Activated B cell treated with CpG ODN at 0.5 μM for 24 hours (primary cell): ENCODE results near the gene PLEKHA6. TPM values are rescaled to one million over a fixed set of nuclear protein-coding genes. Genes with fewer than 3 reads are reported as not detected.

Experiments used
- ATAC-seq: fragments of 200-7000 bp; cut with Tn5 transposase; one replicate; pipeline ENCODE4 v1.10.0; 2021; ENCODE audit warnings: low read depth, mild to moderate bottlenecking, moderate library complexity
- CTCF ChIA-PET: fragments of 350-600 bp; sonication (Branson Sonifier 250); formaldehyde crosslinking; loops from one replicate; lab custom pipeline; 2021; ENCODE audit warnings: antibody characterized with exemption; lab: Charles Lee
- POLR2A ChIA-PET: fragments of 350-600 bp; sonication (Branson Sonifier 250); formaldehyde crosslinking; loops from one replicate; lab custom pipeline; 2021; ENCODE audit warnings: antibody characterized with exemption; lab: Charles Lee
- DNase-seq: peaks from one replicate; pipeline ENCODE4 v3.0.0; 2022
- H3K27ac Mint-ChIP-seq: one replicate; pipeline ENCODE4 v1.8.0; 2020; ENCODE audit warnings: mixed read lengths
- H3K27me3 Mint-ChIP-seq: one replicate; pipeline ENCODE4 v1.8.0; 2021; ENCODE audit warnings: mixed read lengths
- H3K36me3 Mint-ChIP-seq: one replicate; pipeline ENCODE4 v1.8.0; 2021; ENCODE audit warnings: low read depth, mixed read lengths
- H3K4me1 Mint-ChIP-seq: one replicate; pipeline ENCODE4 v1.8.0; 2021; ENCODE audit warnings: mixed read lengths
- H3K4me3 Mint-ChIP-seq: one replicate; pipeline ENCODE4 v1.8.0; 2020; ENCODE audit warnings: mild to moderate bottlenecking, mixed read lengths
- H3K9me3 Mint-ChIP-seq: one replicate; pipeline ENCODE4 v1.8.0; 2020; ENCODE audit warnings: mixed read lengths
- intact Hi-C: fragments of 100-400 bp; cut with micrococcal nuclease; formaldehyde crosslinking; loops from one replicate; pipeline ENCODE4 v1.15.1; 2024
- total RNA-seq: library from RNA; stranded (reverse); gene quantifications from 2 replicates; pipeline ENCODE4 v1.2.3, GENCODE V29; 2022
- TF ChIP-seq, protein P1 (sequence below): fragments of 200-600 bp; IDR thresholded peaks from one replicate; pipeline ENCODE4 v1.8.0; 2022; ENCODE audit warnings: antibody characterized with exemption, mild to moderate bottlenecking

The PLEKHA6 gene
- total RNA-seq, 1 donor from 2014 or later, result 0.62 TPM

DNA sequence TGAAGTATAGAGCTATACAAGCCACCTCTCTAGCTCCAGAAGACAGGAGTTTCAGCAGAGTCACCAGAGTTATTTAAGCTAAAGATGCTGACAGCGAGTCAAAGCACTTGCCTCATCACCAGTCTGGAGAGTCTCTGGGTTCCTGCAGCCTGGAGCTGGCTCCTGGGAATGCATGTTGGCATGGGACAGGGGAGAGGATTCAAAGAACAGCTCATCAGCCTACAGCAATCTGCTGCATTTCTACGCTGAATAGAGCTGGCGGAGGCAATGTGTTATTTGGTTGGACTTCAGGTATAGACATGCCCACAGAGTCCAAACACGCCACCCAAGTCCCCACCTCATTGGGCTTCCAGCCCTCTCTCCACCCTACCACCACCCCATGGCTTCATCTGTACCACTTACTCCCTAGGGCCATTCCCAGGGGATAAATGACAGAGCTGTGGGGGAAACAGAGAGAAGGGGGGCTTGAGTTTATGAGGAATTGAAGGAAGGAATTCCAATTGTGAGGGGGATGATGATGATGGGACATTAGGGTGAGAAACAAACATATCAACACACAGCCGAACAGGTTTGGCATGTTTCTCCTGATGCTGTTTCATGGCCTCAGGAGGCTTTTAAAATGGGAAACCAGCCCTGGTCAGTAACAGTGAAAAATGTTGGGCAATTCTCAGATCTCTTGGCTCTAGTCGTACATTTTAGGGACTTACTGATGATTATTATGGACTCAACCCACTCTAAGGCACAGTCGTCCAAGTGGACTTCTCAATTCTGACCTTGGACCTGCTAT lies 58.4 kb downstream of the PLEKHA6 start:
- TF ChIP-seq, protein P1, sequence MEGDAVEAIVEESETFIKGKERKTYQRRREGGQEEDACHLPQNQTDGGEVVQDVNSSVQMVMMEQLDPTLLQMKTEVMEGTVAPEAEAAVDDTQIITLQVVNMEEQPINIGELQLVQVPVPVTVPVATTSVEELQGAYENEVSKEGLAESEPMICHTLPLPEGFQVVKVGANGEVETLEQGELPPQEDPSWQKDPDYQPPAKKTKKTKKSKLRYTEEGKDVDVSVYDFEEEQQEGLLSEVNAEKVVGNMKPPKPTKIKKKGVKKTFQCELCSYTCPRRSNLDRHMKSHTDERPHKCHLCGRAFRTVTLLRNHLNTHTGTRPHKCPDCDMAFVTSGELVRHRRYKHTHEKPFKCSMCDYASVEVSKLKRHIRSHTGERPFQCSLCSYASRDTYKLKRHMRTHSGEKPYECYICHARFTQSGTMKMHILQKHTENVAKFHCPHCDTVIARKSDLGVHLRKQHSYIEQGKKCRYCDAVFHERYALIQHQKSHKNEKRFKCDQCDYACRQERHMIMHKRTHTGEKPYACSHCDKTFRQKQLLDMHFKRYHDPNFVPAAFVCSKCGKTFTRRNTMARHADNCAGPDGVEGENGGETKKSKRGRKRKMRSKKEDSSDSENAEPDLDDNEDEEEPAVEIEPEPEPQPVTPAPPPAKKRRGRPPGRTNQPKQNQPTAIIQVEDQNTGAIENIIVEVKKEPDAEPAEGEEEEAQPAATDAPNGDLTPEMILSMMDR, result no peak
- no peaks in the 10 kb centered on the region for H3K9me3 Mint-ChIP-seq
- H3K4me1 Mint-ChIP-seq, result no peaks in the 10 kb centered on the region
- H3K27ac Mint-ChIP-seq, result no peak overlapping the region
- POLR2A ChIA-PET, result no interaction called here
- intact Hi-C loops, result no loop called here
- H3K27me3 Mint-ChIP-seq, result peaks cover 29% of the 10 kb centered on the region
- CTCF ChIA-PET, result no interaction called here
- no peak overlapping the region for H3K4me3 Mint-ChIP-seq
- no peaks in the 10 kb centered on the region for H3K36me3 Mint-ChIP-seq
- no peak for ATAC-seq
- no peak for DNase-seq

DNA sequence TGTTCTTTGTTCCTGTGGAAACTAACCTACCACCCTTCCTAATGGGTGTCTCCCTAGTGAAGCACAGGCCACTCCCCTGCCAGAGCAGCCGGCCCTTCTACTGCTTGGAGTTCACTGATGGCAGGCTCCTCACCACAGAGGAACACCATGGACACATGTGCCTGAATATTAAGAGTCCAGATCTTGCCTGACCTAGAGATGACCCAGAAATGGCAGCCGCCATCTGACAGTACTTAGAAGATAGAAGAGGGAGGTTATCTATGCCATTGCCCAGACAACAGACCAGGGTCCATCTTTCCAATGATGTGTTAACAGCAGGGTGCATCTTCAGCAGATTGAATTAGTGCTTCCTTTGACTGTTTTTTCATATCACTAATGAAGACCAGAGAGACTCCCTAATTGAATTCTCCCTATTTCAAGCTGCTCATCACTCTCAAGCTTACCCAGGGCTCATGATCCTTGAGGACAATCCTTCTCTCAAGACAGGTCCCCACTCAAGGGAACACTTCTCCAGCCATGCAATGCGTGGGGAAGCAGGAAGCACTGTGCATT lies 59.8 kb downstream of the PLEKHA6 start:
- H3K27me3 Mint-ChIP-seq, result peaks cover 30% of the 10 kb centered on the region
- no peak overlapping the region for H3K4me3 Mint-ChIP-seq
- intact Hi-C loops, result no loop called here
- CTCF ChIA-PET, result no interaction called here
- ATAC-seq (no peak), DNase-seq (no peak)
- no peaks in the 10 kb centered on the region for H3K36me3 Mint-ChIP-seq
- H3K4me1 Mint-ChIP-seq, result no peaks in the 10 kb centered on the region
- POLR2A ChIA-PET, result no interaction called here
- no peak overlapping the region for H3K27ac Mint-ChIP-seq
- H3K9me3 Mint-ChIP-seq, result no peaks in the 10 kb centered on the region
- TF ChIP-seq, protein P1, result no peak

DNA sequence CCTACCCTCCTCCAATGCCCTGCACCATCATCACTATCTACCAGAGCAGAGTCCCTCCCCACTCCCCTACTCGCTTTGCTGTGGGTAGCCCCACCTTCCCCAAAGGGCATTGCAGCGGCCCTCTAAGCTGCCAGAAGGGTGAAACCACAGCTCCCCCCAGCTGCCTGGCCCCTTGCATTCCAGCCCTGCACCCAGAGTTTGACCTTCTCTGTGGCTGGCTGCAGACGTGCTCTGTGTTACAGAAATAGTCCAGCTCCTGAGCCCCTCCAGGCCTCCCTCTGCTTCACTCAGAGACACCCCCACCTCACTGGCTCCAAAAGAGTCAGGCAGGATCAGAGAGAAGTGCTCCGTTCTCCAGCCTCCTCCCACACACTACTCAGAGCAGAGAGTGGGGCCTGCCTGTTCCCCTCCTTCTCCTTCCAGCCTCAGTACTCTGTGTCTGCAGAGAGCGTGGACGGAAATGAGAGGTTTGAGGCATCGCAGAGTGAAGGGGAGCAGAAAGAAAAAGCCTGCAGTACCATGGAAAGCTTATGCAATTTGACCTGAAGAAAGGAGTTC lies 63.2 kb downstream of the PLEKHA6 start:
- CTCF ChIA-PET, result no interaction called here
- TF ChIP-seq, protein P1, result no peak
- POLR2A ChIA-PET, result no interaction called here
- H3K4me3 Mint-ChIP-seq, result no peak overlapping the region
- H3K9me3 Mint-ChIP-seq, result no peaks in the 10 kb centered on the region
- intact Hi-C loops, result no loop called here
- no peaks in the 10 kb centered on the region for H3K36me3 Mint-ChIP-seq
- DNase-seq (no peak), ATAC-seq (no peak)
- H3K4me1 Mint-ChIP-seq, result no peaks in the 10 kb centered on the region
- H3K27ac Mint-ChIP-seq, result no peak overlapping the region
- H3K27me3 Mint-ChIP-seq, result peaks cover 32% of the 10 kb centered on the region

DNA sequence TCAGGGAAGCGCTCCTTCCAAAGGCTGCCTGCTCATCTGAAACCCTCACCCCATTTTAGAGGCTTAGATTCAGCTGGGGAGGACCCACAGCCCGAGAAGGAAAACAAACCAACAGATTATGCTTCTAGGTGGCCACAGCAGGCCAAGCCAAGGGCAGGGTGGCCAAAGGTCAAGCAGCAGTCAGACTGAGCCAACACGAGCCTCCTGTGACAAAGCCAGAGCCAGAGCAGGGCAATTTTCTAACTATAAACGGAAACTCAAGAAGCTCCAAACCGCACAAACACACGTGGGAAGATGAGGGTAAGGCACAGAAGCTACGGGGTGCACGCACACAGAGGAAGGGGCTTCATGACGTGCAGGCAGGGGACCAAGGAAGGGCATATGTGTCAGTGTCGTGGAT lies 64.1 kb downstream of the PLEKHA6 start:
- H3K4me1 Mint-ChIP-seq, result no peaks in the 10 kb centered on the region
- no peaks in the 10 kb centered on the region for H3K36me3 Mint-ChIP-seq
- H3K27ac Mint-ChIP-seq, result no peak overlapping the region
- no peaks in the 10 kb centered on the region for H3K9me3 Mint-ChIP-seq
- intact Hi-C loops, result no loop called here
- TF ChIP-seq, protein P1, result no peak
- no peak for DNase-seq
- POLR2A ChIA-PET, result no interaction called here
- no peak for ATAC-seq
- H3K4me3 Mint-ChIP-seq, result no peak overlapping the region
- peaks cover 35% of the 10 kb centered on the region for H3K27me3 Mint-ChIP-seq
- CTCF ChIA-PET, result no interaction called here

DNA sequence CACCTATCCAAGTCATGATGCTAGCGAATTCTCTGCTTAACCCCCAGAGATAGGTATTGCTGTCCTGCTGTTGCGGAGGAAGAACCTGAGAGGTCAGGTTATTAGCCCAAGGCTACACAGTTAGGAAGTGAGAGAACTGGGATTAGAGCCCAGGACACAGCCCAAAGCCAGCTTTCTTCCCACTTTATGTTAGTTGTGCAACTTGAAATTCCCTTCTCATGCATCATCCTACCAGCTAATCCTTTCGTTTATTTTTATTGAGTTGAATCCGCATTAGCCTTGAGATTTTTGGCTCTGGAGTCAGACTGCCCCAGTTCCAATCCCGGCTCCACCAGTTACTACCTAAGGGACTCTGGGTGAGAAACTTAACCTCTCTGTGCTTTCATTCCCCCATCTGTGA lies 65.4 kb downstream of the PLEKHA6 start:
- ATAC-seq (no peak), DNase-seq (no peak)
- ChIA-PET POLR2A (no interaction called here), CTCF (no interaction called here)
- no peaks in the 10 kb centered on the region for H3K36me3 Mint-ChIP-seq
- no peaks in the 10 kb centered on the region for H3K4me1 Mint-ChIP-seq
- H3K9me3 Mint-ChIP-seq, result no peaks in the 10 kb centered on the region
- intact Hi-C loops, result no loop called here
- no peak overlapping the region for H3K4me3 Mint-ChIP-seq
- H3K27me3 Mint-ChIP-seq, result peaks cover 26% of the 10 kb centered on the region
- H3K27ac Mint-ChIP-seq, result no peak overlapping the region
- TF ChIP-seq, protein P1, result no peak
